AG04450 (cell line): ENCODE data around the gene HCN4. TPM values are rescaled to one million over a fixed set of nuclear protein-coding genes. Genes with fewer than 3 reads are reported as not detected.

Source experiments
- CTCF ChIA-PET: fragments of 300-600, 350-600 bp; formaldehyde crosslinking; extraction: SDS; loops from one replicate; lab custom pipeline; 2022; ENCODE audit warnings: antibody characterized with exemption, inconsistent platforms; lab: Charles Lee
- POLR2A ChIA-PET: fragments of 350-600 bp; formaldehyde crosslinking; extraction: SDS; loops from one replicate; lab custom pipeline; 2021; ENCODE audit warnings: antibody characterized with exemption, inconsistent platforms; lab: Yijun Ruan, JAX
- DNase-seq: peaks from one replicate; pipeline ENCODE4 v3.0.0-alpha.2; 2011; ENCODE audit warnings: low read depth, low spot score
- H3K27ac ChIP-seq: one replicate; pipeline ENCODE4 v1.5.1; 2012; ENCODE audit warnings: low read depth, low read length, control low read depth
- H3K27me3 ChIP-seq: one replicate; pipeline ENCODE4 v1.6.0; 2012; ENCODE audit warnings: low read length; ENCODE audit not compliant: control insufficient read depth, insufficient read depth
- H3K4me3 ChIP-seq: 2 replicates; pipeline ENCODE4 v1.5.1; 2011; ENCODE audit warnings: mild to moderate bottlenecking, low read depth, low read length, control low read depth
- H3K9me3 ChIP-seq: 2 replicates; pipeline ENCODE4 v1.5.1; 2012; ENCODE audit warnings: low read length; ENCODE audit not compliant: control insufficient read depth, insufficient read depth
- polyA plus RNA-seq: library from polyadenylated mRNA; depleted of rRNA; stranded (reverse); fragments of >200 nt; gene quantifications from 2 replicates; pipeline ENCODE4 v1.2.3, GENCODE V29; 2011
- TF ChIP-seq, protein P1 (sequence below): IDR thresholded peaks from 2 replicates; pipeline ENCODE4 v1.5.1; 2011; ENCODE audit warnings: low read depth, low read length, control low read depth, inconsistent platforms

Gene HCN4
- polyA plus RNA-seq, 1 experiment, result not detected

DNA sequence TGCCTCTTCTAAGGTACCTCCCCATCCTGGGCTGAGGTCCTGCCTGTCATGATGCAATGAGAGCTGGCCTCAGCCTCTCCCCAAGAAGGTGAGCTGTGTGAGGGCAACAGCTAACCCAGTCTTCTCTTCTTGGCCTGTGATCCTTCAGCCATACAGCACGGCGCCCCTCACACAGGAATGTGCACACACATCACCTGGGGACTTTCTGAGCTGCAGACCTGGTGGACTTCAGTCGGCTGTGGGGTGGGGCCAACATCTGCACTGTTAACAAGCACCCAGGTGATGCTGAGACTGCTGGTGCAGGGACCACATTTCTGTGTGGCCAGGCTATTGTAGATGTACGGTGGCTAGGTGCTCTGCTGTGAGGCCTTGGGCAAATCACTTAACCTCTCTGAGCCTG is 14.5 kb downstream of the HCN4 start:
- H3K9me3 ChIP-seq, result no peaks in the 10 kb centered on the region
- TF ChIP-seq, protein P1, sequence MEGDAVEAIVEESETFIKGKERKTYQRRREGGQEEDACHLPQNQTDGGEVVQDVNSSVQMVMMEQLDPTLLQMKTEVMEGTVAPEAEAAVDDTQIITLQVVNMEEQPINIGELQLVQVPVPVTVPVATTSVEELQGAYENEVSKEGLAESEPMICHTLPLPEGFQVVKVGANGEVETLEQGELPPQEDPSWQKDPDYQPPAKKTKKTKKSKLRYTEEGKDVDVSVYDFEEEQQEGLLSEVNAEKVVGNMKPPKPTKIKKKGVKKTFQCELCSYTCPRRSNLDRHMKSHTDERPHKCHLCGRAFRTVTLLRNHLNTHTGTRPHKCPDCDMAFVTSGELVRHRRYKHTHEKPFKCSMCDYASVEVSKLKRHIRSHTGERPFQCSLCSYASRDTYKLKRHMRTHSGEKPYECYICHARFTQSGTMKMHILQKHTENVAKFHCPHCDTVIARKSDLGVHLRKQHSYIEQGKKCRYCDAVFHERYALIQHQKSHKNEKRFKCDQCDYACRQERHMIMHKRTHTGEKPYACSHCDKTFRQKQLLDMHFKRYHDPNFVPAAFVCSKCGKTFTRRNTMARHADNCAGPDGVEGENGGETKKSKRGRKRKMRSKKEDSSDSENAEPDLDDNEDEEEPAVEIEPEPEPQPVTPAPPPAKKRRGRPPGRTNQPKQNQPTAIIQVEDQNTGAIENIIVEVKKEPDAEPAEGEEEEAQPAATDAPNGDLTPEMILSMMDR, result no peak
- no peak overlapping the region for H3K4me3 ChIP-seq
- CTCF ChIA-PET, result no interaction called here
- peaks cover under 1% of the 10 kb centered on the region for H3K27me3 ChIP-seq
- H3K27ac ChIP-seq, result no peak overlapping the region
- no peak for DNase-seq
- POLR2A ChIA-PET, result no interaction called here

DNA sequence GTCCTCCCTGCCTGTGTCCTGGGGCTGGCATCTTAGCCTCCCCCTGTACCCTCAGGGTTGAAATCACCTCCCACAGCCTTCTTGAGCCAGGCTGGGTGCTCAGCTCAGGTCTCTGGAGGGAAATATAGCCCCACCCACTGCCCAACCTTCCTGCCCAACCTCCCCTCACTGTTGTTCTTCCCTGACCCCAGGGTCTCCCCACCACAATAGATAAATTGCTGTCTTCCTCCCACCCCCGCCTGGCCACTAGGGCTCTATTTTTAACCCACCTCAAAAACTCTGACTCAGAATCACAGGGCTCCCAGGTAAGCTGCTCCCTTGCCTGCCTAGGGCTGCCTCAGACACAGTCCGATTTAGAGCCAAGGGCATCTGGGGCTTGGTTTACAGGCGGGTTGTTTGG is 15.0 kb downstream of the HCN4 start:
- POLR2A ChIA-PET, result no interaction called here
- CTCF ChIA-PET, result no interaction called here

DNA sequence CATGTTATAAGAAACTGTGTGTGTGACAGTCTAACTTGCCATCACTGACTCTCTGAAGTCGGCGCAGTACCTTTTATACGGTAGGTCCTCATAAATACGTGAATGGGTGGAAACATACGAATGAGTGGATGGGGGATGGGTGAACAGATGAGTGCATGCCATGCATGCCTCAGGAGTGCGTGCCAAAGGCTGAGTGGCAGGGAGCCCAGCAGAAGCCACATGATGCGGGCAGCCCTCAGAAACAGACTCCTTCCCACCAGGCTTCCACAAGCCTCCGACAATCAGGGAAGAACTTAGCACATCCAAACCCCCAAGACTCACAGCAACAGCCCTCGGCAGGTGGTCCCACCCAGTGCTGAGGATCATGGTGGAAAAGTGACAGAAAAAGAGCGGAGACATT is 16.7 kb downstream of the HCN4 start:
- DNase-seq, result no peak

More for the DNA sequence above, 15.0 kb downstream of the HCN4 start:
- Histone ChIP-seq H3K9me3 (no peaks in the 10 kb centered on the region), H3K27ac (no peak overlapping the region), H3K4me3 (no peak overlapping the region), H3K27me3 (no peaks in the 10 kb centered on the region)
- DNase-seq, result no peak
- TF ChIP-seq, protein P1, result no peak

DNA sequence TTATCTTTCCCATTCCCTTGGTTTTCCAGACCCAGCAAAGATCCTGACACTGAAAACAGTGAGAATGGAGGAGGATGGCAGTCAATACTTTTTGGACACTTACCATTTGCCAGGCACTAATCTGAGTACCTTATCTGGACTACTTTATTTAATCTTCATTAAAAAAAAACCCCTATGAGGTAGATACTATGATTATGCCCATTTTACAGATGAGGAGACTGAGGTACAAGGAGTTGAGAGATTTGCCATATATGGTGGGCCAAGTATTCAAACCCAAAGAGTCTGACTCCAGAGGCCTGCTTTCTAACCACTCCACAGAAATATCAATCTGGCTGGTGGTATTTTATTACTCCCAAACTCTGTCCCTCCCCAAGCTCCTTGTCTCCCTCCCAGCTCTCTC is 19.6 kb downstream of the HCN4 start:
- TF ChIP-seq, protein P1, result no peak

More for the DNA sequence above, 16.7 kb downstream of the HCN4 start:
- POLR2A ChIA-PET, result no interaction called here
- TF ChIP-seq, protein P1, result no peak
- Histone ChIP-seq H3K27ac (no peak overlapping the region), H3K27me3 (no peaks in the 10 kb centered on the region), H3K4me3 (no peak overlapping the region), H3K9me3 (no peaks in the 10 kb centered on the region)
- CTCF ChIA-PET, result no interaction called here

DNA sequence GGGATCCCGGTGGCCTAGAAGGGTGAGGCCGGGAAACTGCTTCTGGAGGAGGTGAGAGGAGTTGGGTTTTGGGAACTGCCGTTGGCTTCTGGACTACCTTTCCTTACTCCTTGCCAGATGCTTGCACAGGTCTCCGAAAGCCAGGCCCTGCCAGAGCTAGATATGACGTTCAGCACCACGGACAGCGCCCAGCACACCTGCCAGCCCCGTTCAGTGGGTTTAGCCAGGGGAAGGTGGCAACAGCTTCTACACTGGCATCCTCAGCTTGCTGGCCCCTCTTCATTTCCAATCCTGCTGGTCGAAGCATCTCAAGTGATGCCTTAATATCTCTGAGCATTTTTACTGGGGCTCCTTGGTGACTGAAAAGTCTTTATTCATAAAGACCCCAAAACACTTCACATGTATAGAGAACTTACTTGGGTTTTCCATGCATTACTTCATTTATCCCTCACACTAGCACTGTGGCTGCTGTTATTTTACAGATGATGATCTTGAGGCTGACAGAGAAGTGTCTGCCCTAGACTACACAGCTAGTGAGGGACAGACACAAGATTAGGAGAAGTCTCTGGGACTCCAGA is 21.9 kb downstream of the HCN4 start:
- TF ChIP-seq, protein P1, result no peak
- no peak overlapping the region for H3K4me3 ChIP-seq
- ChIA-PET POLR2A (no interaction called here), CTCF (no interaction called here)
- no peak overlapping the region for H3K27ac ChIP-seq
- DNase-seq, result no peak
- H3K27me3 ChIP-seq, result no peaks in the 10 kb centered on the region
- H3K9me3 ChIP-seq, result no peaks in the 10 kb centered on the region; the same call in 1 of the 2 replicates

More for the DNA sequence above, 19.6 kb downstream of the HCN4 start:
- CTCF ChIA-PET, result no interaction called here
- Histone ChIP-seq H3K27me3 (no peaks in the 10 kb centered on the region), H3K9me3 (no peaks in the 10 kb centered on the region), H3K4me3 (no peak overlapping the region), H3K27ac (no peak overlapping the region)
- POLR2A ChIA-PET, result no interaction called here
- no peak for DNase-seq
